Vagina (tissue), 2 donors: ENCODE measurements around the gene SERGEF.

ENCODE experiments used
- POLR2A ChIP-seq, 2 donors: fragments of 450-650 bp; IDR thresholded peaks; one replicate each; pipeline ENCODE4 v1.6.1; 2017; ENCODE audit warnings: antibody characterized with exemption in 2 of 2, mild to moderate bottlenecking in 2 of 2, moderate library complexity in 2 of 2
- TF ChIP-seq, protein P1 (sequence below), 3 experiments: fragments of 450-650 bp in 2 of 3; fragments of 200-600 bp in 1 of 3; sonication (generic) in 1 of 3; IDR thresholded peaks; one replicate each; pipeline ENCODE4 v1.5.1; 2017 to 2019; ENCODE audit warnings: antibody characterized with exemption in 3 of 3, mild to moderate bottlenecking in 2 of 3, moderate library complexity in 2 of 3

GRCh38 chr11:17887779-17888178 lies 125.1 kb downstream of the SERGEF start:
- TF ChIP-seq, protein P1, sequence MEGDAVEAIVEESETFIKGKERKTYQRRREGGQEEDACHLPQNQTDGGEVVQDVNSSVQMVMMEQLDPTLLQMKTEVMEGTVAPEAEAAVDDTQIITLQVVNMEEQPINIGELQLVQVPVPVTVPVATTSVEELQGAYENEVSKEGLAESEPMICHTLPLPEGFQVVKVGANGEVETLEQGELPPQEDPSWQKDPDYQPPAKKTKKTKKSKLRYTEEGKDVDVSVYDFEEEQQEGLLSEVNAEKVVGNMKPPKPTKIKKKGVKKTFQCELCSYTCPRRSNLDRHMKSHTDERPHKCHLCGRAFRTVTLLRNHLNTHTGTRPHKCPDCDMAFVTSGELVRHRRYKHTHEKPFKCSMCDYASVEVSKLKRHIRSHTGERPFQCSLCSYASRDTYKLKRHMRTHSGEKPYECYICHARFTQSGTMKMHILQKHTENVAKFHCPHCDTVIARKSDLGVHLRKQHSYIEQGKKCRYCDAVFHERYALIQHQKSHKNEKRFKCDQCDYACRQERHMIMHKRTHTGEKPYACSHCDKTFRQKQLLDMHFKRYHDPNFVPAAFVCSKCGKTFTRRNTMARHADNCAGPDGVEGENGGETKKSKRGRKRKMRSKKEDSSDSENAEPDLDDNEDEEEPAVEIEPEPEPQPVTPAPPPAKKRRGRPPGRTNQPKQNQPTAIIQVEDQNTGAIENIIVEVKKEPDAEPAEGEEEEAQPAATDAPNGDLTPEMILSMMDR (IDR thresholded peaks at IDR 0.05), result no peak
- no peak for TF ChIP-seq POLR2A (IDR thresholded peaks at IDR 0.05)
